Measurements from ENCODE around the gene UACA. TPM values are rescaled to one million over a fixed set of nuclear protein-coding genes. Genes with fewer than 3 reads are reported as not detected.

UACA gene
- total and polyA plus RNA-seq, 9 of the 15 experiments (the other 6 are each of a cell fraction or from before 2014, with no cell fraction given): 0.06 to 0.33 (median 0.15) TPM; not detected in 5

DNA sequence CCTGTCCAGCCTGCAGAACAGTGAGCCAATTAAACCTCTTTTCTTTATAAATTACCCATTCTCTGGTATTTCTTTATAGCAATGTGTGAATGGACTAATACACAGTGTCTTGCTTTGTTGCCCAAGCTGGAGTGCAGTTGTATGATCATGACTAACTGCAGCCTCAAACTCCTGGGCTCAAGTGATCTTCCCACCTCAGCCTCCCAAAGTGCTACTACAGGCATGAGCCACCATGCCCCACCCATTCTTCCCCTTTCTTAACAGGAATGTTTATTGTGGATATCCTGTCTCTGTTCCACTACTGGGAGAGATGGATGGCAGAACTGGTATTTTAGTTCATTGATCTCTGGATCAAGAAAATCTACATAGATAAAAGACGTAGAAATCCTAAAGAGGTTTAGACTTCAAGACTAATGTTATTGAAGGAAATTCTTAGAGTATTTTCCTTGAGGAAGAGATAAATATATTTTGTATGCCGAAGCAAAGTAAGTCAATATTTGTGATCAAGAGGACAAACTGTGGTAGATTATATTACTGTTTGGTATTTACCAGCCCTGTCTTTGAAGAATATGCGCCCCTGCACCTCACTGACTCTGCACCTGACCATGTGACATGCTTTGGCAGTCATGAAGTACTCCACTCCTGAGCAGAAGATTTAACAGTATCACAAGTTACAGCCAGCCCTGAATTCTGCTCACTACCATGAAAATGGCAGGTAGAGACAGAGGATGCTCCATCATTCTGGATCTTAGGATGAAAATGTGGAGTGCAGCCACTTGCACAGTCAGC, 42.9 kb downstream of the UACA start:
- Histone ChIP-seq H4K20me1 (replicated peaks; ENCODE audit: control insufficient read depth, insufficient read depth, low read length) (no peaks in the 10 kb centered on the region), H3K27ac (ENCODE audit: extremely low read depth, low read depth, low read length) (no peak overlapping the region), H3K4me1 (replicated peaks in 1 of 2; ENCODE audit: control insufficient read depth in 2 of 2, insufficient read depth in 2 of 2, low read length in 2 of 2) (no peaks in the 10 kb centered on the region), H3K4me3 (no peak overlapping the region), H3K9me1 (ENCODE audit: control insufficient read depth, insufficient read depth, low read length) (no peaks in the 10 kb centered on the region), H3K27me3 (ENCODE audit: control insufficient read depth in 2 of 2, insufficient read depth in 2 of 2, low read length in 2 of 2) (no peaks in the 10 kb centered on the region), H3K36me3 (ENCODE audit: control insufficient read depth, insufficient read depth, low read length) (no peaks in the 10 kb centered on the region), H3K4me2 (ENCODE audit: insufficient read depth, low read length) (no peak overlapping the region), H3K9ac (ENCODE audit: insufficient read depth in 1 of 2, low read depth in 2 of 2, low read length in 2 of 2) (no peak overlapping the region), H3K9me3 (replicated peaks; ENCODE audit: control insufficient read depth, insufficient read depth, low read depth, low read length) (no peaks in the 10 kb centered on the region), H2AFZ (ENCODE audit: low read depth, low read length) (no peak overlapping the region), H3K79me2 (ENCODE audit: control insufficient read depth, insufficient read depth, low read length) (no peaks in the 10 kb centered on the region)
- FAIRE-seq (no peak), DNase-seq (ENCODE audit: extremely low read depth in 1 of 4, low spot score in 3 of 4) (no peak), ATAC-seq (no peak)
- POLR2A ChIA-PET: no interaction called here
- TF ChIP-seq PURB (CRISPR knock-in tag; IDR thresholded peaks at IDR 0.05; ENCODE audit: low read depth) (no peak), GABPA (tag; conservative IDR thresholded peaks at IDR 0.05; ENCODE audit: low read depth) (no peak), E2F3 (CRISPR knock-in tag; IDR thresholded peaks at IDR 0.05) (no peak), NR2C1 (IDR thresholded peaks at IDR 0.05) (no peak), NR2C1 (tag; IDR thresholded peaks at IDR 0.05) (no peak), RBM17 (IDR thresholded peaks at IDR 0.05; ENCODE audit: borderline replicate concordance, low read depth, low read length) (no peak), ZNF668 (CRISPR knock-in tag; IDR thresholded peaks at IDR 0.05) (no peak), EP300 (IDR thresholded peaks at IDR 0.05; ENCODE audit: low read length) (no peak)
- TF ChIP-seq, protein P1, sequence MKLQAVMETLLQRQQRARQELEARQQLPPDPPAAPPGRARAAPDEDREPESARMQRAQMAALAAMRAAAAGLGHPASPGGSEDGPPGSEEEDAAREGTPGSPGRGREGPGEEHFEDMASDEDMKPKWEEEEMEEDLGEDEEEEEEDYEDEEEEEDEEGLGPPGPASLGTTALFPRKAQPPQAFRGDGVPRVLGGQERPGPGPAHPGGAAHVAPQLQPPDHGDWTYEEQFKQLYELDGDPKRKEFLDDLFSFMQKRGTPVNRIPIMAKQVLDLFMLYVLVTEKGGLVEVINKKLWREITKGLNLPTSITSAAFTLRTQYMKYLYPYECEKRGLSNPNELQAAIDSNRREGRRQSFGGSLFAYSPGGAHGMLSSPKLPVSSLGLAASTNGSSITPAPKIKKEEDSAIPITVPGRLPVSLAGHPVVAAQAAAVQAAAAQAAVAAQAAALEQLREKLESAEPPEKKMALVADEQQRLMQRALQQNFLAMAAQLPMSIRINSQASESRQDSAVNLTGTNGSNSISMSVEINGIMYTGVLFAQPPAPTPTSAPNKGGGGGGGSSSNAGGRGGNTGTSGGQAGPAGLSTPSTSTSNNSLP (IDR thresholded peaks at IDR 0.05; ENCODE audit: borderline replicate concordance, low read depth, low read length): no peak
- BruUV-seq (replicated peaks): no TSS peak
- in situ Hi-C loops (cut with MboI): no loop called here
- WGBS (ENCODE audit: insufficient coverage, low coverage, missing lambda C conversion rate): 2% methylated on average over 3 of the region's 3 CpGs
- intact Hi-C loops (cut with micrococcal nuclease): loop anchor here (10.0 kb wide), 1 partner anchor 1246 kb away; no protein-coding TSS in a partner anchor
- CTCF ChIA-PET (ENCODE audit: low intra/inter-chr PET ratio): no interaction called here

Data from K562 (cell line).